Amniotic epithelial cell (primary cell): ENCODE measurements around the gene ITSN2.
"Not testable (repeated sequence)": the region's sequence is repeated elsewhere in the genome, so short reads cannot be mapped to it uniquely, and the experiment has no call there.

Experiments
- DNase-seq: peaks from one replicate; pipeline ENCODE4 v3.0.0-alpha.2; 2010; ENCODE audit warnings: low read depth

ITSN2 gene

GRCh38 chr2:24211408-24211807, 148.9 kb downstream of the ITSN2 start:
- DNase-seq, result no peak

- no peak for DNase-seq
Observed at GRCh38 chr2:24210723-24211122, 149.6 kb downstream of the ITSN2 start.

GRCh38 chr2:24210106-24210455, 150.3 kb downstream of the ITSN2 start:
- DNase-seq, result no peak

- no peak for DNase-seq
Observed at GRCh38 chr2:24209389-24210105, 150.8 kb downstream of the ITSN2 start.

GRCh38 chr2:24208490-24208889, 151.8 kb downstream of the ITSN2 start:
- DNase-seq, result no peak

GRCh38 chr2:24207359-24207758, 153.0 kb downstream of the ITSN2 start:
- DNase-seq, result no peak

- DNase-seq, result no peak
Observed at GRCh38 chr2:24206714-24207113, 153.6 kb downstream of the ITSN2 start.

GRCh38 chr2:24206242-24206641, 154.1 kb downstream of the ITSN2 start:
- DNase-seq, result no peak

- DNase-seq, result no peak
Observed at GRCh38 chr2:24205131-24205530, 155.2 kb downstream of the ITSN2 start.

GRCh38 chr2:24204505-24204904, 155.8 kb downstream of the ITSN2 start:
- DNase-seq, result no peak

- DNase-seq, result no peak
Observed at GRCh38 chr2:24203787-24204150, 156.6 kb downstream of the ITSN2 start.

- DNase-seq, result no peak
Observed at GRCh38 chr2:24203029-24203786, 157.1 kb downstream of the ITSN2 start.

GRCh38 chr2:24200799-24201198, 159.5 kb downstream of the ITSN2 start:
- DNase-seq, result no peak

GRCh38 chr2:24199968-24200590, 160.3 kb downstream of the ITSN2 start:
- DNase-seq, result peak; percentile 4

GRCh38 chr2:24197213-24197612, 163.1 kb downstream of the ITSN2 start:
- DNase-seq, result not testable (repeated sequence)

- DNase-seq, result no peak
Observed at GRCh38 chr2:24191848-24192247, 168.5 kb downstream of the ITSN2 start.

GRCh38 chr2:24191156-24191555, 169.2 kb downstream of the ITSN2 start:
- no peak for DNase-seq

GRCh38 chr2:24190503-24190902, 169.8 kb downstream of the ITSN2 start:
- no peak for DNase-seq

- no peak for DNase-seq
Observed at GRCh38 chr2:24189551-24189950, 170.8 kb downstream of the ITSN2 start.

GRCh38 chr2:24183366-24184069, 176.8 kb downstream of the ITSN2 start:
- peak; percentile 25 for DNase-seq

- no peak for DNase-seq
Observed at GRCh38 chr2:24182507-24182906, 177.8 kb downstream of the ITSN2 start.

- DNase-seq, result no peak
Observed at GRCh38 chr2:24181849-24182248, 178.5 kb downstream of the ITSN2 start.

GRCh38 chr2:24179683-24180082, 180.7 kb downstream of the ITSN2 start:
- DNase-seq, result no peak
